Heart left ventricle (tissue), 16 donors: ENCODE results near the gene TECPR1. TPM values are rescaled to one million over a fixed set of nuclear protein-coding genes. Genes with fewer than 3 reads are reported as not detected.

Experiments used
- ATAC-seq, 4 donors: fragments of 200-7000 bp; cut with Tn5 transposase; one replicate each; pipeline ENCODE4 v1.9.1; 2020 to 2022; ENCODE audit warnings: moderate library complexity in 4 of 4, mild to moderate bottlenecking in 3 of 4, moderate number of reproducible peaks in 1 of 4
- DNase-seq, 5 donors: peaks; one replicate each; pipeline ENCODE4 v3.0.0-alpha.2; 2020
- H3K27ac ChIP-seq, 12 donors: fragments of 200-600 bp; sonication (generic) in 4 of 12; one replicate each; pipeline versions ENCODE4 v1.5.0 to v1.8.0; 2016 to 2022; ENCODE audit warnings: mild to moderate bottlenecking in 2 of 12
- H3K27me3 ChIP-seq, 9 donors: fragments of 200-600 bp; sonication (generic) in 2 of 9; one replicate each; pipeline versions ENCODE4 v1.5.1 to v1.8.0; 2016 to 2022; ENCODE audit warnings: mild to moderate bottlenecking in 3 of 9
- H3K36me3 ChIP-seq, 9 donors: fragments of 200-600 bp; sonication (generic) in 2 of 9; one replicate each; pipeline versions ENCODE4 v1.5.0 to v1.8.0; 2018 to 2022; ENCODE audit warnings: mild to moderate bottlenecking in 2 of 9
- H3K4me1 ChIP-seq, 12 donors: fragments of 200-600 bp; sonication (generic) in 4 of 12; one replicate each; pipeline versions ENCODE4 v1.5.0 to v1.8.0; 2016 to 2022; ENCODE audit warnings: mild to moderate bottlenecking in 3 of 12
- H3K4me3 ChIP-seq, 12 donors: fragments of 200-600 bp; sonication (generic) in 4 of 12; one replicate each; pipeline versions ENCODE4 v1.5.0 to v1.8.0; 2017 to 2022; ENCODE audit warnings: mild to moderate bottlenecking in 9 of 12, moderate library complexity in 4 of 12
- H3K9me3 ChIP-seq, 12 donors: fragments of 200-600 bp; sonication (generic) in 4 of 12; one replicate each; pipeline versions ENCODE4 v1.5.0 to v1.8.0; 2016 to 2022; ENCODE audit warnings: mild to moderate bottlenecking in 1 of 12
- CTCF ChIP-seq, 12 donors: fragments of 200-600 bp; sonication (generic) in 4 of 12; IDR thresholded peaks; one replicate each; pipeline versions ENCODE4 v1.5.0 to v1.8.0; 2018 to 2022; ENCODE audit warnings: antibody characterized with exemption in 12 of 12, mild to moderate bottlenecking in 5 of 12
- POLR2A ChIP-seq, 2 donors: fragments of 450-650 bp; IDR thresholded peaks; one replicate each; pipeline ENCODE4 v1.6.1; 2017; ENCODE audit warnings: antibody characterized with exemption in 2 of 2, mild to moderate bottlenecking in 2 of 2, moderate library complexity in 2 of 2
- WGBS, 4 donors: extraction: QIAGEN DNeasy Blood & Tissue Kit in 2 of 4; methylation state at CpG; one replicate each; pipeline versions ENCODE4 v1.1.5 to v1.1.7; 2013 to 2018; 5-methylcytosine and 5-hydroxymethylcytosine counted together
- intact Hi-C, 10 donors: fragments of 100-400 bp; cut with DNase I; formaldehyde crosslinking; loops; one replicate each; pipeline versions ENCODE4 v1.11.1 to v1.14.2; 2022
- polyA plus RNA-seq, 2 donors: library from polyadenylated mRNA; stranded (reverse); fragments of 200-250 nt; gene quantifications; one replicate each; pipeline ENCODE4 v1.2.3, GENCODE V29; 2013
- total RNA-seq, 9 donors: library from RNA; depleted of rRNA in 2 of 9; stranded (reverse); fragments of >200 nt in 2 of 9; fragmentation: NEBNext Ultra II Directional in 3 of 9; extraction: Animal tissue kit (Norgen Biotek cat#: 25700) in 3 of 9; gene quantifications; one replicate each; pipeline versions ENCODE4 v1.1.0 to v1.2.4, GENCODE V29; 2016 to 2023
- donor health status: ischemic (EF 13 %, LVEDD 7.1; RV severe dilation, severe dysfunction).
- donor health status: healthy with polysubstance abuse.
- donor health status: DM: no; HTN: yes; CAD: no.
- donor health status: DM: no; HTN: no; CAD: no.
- donor health status: ischemic (EF 25% LVEDD 6.9; RV normal size, moderate dysfunction).
- donor health status: ischemic (EF 25% LVEDD 5.7; RV mildly dilated, moderate dysfunction).
- donor health status: healthy.
- donor health status: DM: yes; HTN: yes; CAD: no.
- donor health status: ischemic (EF 35%, LVEDD 5.7; RV mildly dilated, moderate dysfunction).
- donor health status: nonischemic (EF 11% LVEDD 7.7; RV severe dilation, severe dysfunction).
- donor health status: DM: yes; HTN: yes; CAD: no.
- donor health status: PGD.
- donor health status: ischemic (EF 29% LVEDD 5.4; RV normal size, mild dysfunction).
- donor health status: nonischemic (EF 23%, LVEDD 6.1; RV moderate dilation, normal function).

The TECPR1 gene
- total and polyA plus RNA-seq, 11 donors, result 10.9 to 33.0 (median 22.7) TPM

GRCh38 chr7:98215561-98216495 lies 36.2 kb downstream of the TECPR1 start:
- WGBS, 4 donors, result 91 to 93% (median 91%) methylated on average over 32 of the region's 32 CpGs
- Histone ChIP-seq H3K27me3 (peaks cover 0 to 9% (median 0%) of the 10 kb centered on the region in 9 donors), H3K4me1 (peaks cover 0 to 7% (median 0%) of the 10 kb centered on the region in 12 donors), H3K9me3 (no peaks in the 10 kb centered on the region), H3K36me3 (peaks cover 0 to 42% (median 26%) of the 10 kb centered on the region in 9 donors), H3K27ac (no peak overlapping the region), H3K4me3 (no peak overlapping the region)
- DNase-seq (peak in 2 of 5 donors; percentile 23 to 47), ATAC-seq (no peak)
- intact Hi-C loops, result no loop called here
- TF ChIP-seq CTCF (IDR thresholded peaks at IDR 0.05), result no peak
- TF ChIP-seq POLR2A (IDR thresholded peaks at IDR 0.05), result no peak

- Histone ChIP-seq H3K27ac (no peak overlapping the region), H3K4me3 (no peak overlapping the region), H3K4me1 (peaks cover 0 to 11% (median 0%) of the 10 kb centered on the region in 12 donors), H3K9me3 (no peaks in the 10 kb centered on the region), H3K27me3 (peaks cover 0 to 9% (median 0%) of the 10 kb centered on the region in 9 donors), H3K36me3 (peaks cover 0 to 33% (median 19%) of the 10 kb centered on the region in 9 donors)
- DNase-seq (peak in 1 of 5 donors; percentile 55), ATAC-seq (no peak)
- TF ChIP-seq POLR2A (IDR thresholded peaks at IDR 0.05), result no peak
- TF ChIP-seq CTCF (IDR thresholded peaks at IDR 0.05), result no peak
- WGBS, 4 donors, result 89 to 94% (median 91%) methylated on average over 14 to 27 of the region's 27 CpGs
- intact Hi-C loops, result no loop called here
These were observed 37.2 kb downstream of the TECPR1 start for GRCh38 chr7:98214811-98215321.

GRCh38 chr7:98213888-98214810 lies 37.9 kb downstream of the TECPR1 start:
- no peaks in the 10 kb centered on the region for H3K9me3 ChIP-seq
- H3K4me3 ChIP-seq, result no peak overlapping the region
- intact Hi-C loops, result no loop called here
- WGBS, 4 donors, result 77 to 86% (median 83%) methylated on average over 9 to 25 of the region's 25 CpGs
- H3K27me3 ChIP-seq, result peaks cover 0 to 9% (median 0%) of the 10 kb centered on the region in 9 donors
- peak in 1 of 5 donors; percentile 56 for DNase-seq
- H3K27ac ChIP-seq, result no peak overlapping the region
- peaks cover 0 to 26% (median 13%) of the 10 kb centered on the region in 9 donors for H3K36me3 ChIP-seq
- TF ChIP-seq CTCF (IDR thresholded peaks at IDR 0.05) (no peak), POLR2A (IDR thresholded peaks at IDR 0.05) (no peak)
- peak; percentile 8 to 16 (median 12) for ATAC-seq
- H3K4me1 ChIP-seq, result peaks cover 0 to 11% (median 0%) of the 10 kb centered on the region in 12 donors
